Measurements from ENCODE around the gene ULBP2.

DNA sequence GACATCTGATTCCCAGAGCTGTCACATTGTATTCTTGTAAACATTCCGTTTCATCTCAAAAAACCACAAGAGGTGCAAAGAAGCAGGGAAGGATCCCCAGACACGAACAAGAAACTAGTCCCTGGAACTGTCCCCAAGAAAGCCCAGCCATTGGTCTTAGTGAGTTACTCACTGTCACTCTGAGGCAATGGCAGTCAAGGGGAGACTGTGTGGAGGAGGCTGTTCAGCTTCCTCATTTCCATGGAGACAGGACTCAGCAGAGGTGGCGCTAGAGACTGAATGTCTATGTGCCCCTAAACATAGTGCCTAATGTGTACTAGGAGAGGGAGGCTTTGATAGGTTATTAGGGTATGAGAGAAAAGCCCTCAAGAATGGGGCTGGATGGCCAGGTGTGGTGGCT, 33.0 kb downstream of the ULBP2 start:
- TF ChIP-seq, protein P1, sequence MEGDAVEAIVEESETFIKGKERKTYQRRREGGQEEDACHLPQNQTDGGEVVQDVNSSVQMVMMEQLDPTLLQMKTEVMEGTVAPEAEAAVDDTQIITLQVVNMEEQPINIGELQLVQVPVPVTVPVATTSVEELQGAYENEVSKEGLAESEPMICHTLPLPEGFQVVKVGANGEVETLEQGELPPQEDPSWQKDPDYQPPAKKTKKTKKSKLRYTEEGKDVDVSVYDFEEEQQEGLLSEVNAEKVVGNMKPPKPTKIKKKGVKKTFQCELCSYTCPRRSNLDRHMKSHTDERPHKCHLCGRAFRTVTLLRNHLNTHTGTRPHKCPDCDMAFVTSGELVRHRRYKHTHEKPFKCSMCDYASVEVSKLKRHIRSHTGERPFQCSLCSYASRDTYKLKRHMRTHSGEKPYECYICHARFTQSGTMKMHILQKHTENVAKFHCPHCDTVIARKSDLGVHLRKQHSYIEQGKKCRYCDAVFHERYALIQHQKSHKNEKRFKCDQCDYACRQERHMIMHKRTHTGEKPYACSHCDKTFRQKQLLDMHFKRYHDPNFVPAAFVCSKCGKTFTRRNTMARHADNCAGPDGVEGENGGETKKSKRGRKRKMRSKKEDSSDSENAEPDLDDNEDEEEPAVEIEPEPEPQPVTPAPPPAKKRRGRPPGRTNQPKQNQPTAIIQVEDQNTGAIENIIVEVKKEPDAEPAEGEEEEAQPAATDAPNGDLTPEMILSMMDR (conservative IDR thresholded peaks at IDR 0.05; ENCODE audit: low read depth, low read length): no peak
- TF ChIP-seq EZH2 (IDR thresholded peaks at IDR 0.05; ENCODE audit: borderline replicate concordance, low read depth, low read length, poor library complexity, severe bottlenecking): no peak
